HL-60 (cell line): ENCODE data around the gene MAP3K20.

Source experiments
- DNase-seq, 2 experiments: peaks; one replicate each; pipeline ENCODE4 v3.0.0-alpha.2; 2010 to 2020; ENCODE audit warnings: low read depth in 1 of 2, low spot score in 1 of 2
- H3K27ac ChIP-seq: fragments of 250-450 bp; sonication (Bioruptor Pico); replicated peaks from 2 replicates; pipeline ENCODE4 v1.5.1; 2020; ENCODE audit warnings: mild to moderate bottlenecking, moderate library complexity
- H3K27me3 ChIP-seq: fragments of 250-450 bp; sonication (Bioruptor Pico); 2 replicates; pipeline ENCODE4 v1.5.1; 2021; ENCODE audit warnings: mild to moderate bottlenecking, moderate library complexity; ENCODE audit not compliant: insufficient read depth, poor library complexity, severe bottlenecking
- H3K4me3 ChIP-seq: replicated peaks from 2 replicates; pipeline ENCODE4 v1.5.1; 2011; ENCODE audit warnings: mild to moderate bottlenecking, control low read depth, low read length; ENCODE audit not compliant: insufficient read depth
- GABPA ChIP-seq: IDR thresholded peaks from 2 replicates; pipeline ENCODE4 v1.6.1; 2012; ENCODE audit warnings: low read depth
- POLR2AphosphoS5 ChIP-seq: IDR thresholded peaks from 2 replicates; pipeline ENCODE4 v1.6.1; 2012; ENCODE audit warnings: low read depth
- SPI1 ChIP-seq: IDR thresholded peaks from 2 replicates; pipeline ENCODE4 v1.6.1; 2012; ENCODE audit warnings: low read depth, mild to moderate bottlenecking, borderline replicate concordance
- TF ChIP-seq, protein P1 (sequence below): IDR thresholded peaks from one replicate; pipeline ENCODE4 v1.5.1; 2011; ENCODE audit warnings: low read length, control low read depth, inconsistent platforms; ENCODE audit not compliant: insufficient read depth
- TF ChIP-seq, protein P2 (sequence below): IDR thresholded peaks from 2 replicates; pipeline ENCODE4 v1.6.1; 2012; ENCODE audit warnings: low read depth; ENCODE audit not compliant: insufficient replicate concordance

The MAP3K20 gene

GRCh38 chr2:173141666-173142065 lies 66.0 kb downstream of the MAP3K20 start:
- no peak overlapping the region for H3K4me3 ChIP-seq
- TF ChIP-seq, protein P1, sequence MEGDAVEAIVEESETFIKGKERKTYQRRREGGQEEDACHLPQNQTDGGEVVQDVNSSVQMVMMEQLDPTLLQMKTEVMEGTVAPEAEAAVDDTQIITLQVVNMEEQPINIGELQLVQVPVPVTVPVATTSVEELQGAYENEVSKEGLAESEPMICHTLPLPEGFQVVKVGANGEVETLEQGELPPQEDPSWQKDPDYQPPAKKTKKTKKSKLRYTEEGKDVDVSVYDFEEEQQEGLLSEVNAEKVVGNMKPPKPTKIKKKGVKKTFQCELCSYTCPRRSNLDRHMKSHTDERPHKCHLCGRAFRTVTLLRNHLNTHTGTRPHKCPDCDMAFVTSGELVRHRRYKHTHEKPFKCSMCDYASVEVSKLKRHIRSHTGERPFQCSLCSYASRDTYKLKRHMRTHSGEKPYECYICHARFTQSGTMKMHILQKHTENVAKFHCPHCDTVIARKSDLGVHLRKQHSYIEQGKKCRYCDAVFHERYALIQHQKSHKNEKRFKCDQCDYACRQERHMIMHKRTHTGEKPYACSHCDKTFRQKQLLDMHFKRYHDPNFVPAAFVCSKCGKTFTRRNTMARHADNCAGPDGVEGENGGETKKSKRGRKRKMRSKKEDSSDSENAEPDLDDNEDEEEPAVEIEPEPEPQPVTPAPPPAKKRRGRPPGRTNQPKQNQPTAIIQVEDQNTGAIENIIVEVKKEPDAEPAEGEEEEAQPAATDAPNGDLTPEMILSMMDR = no peak
- H3K27ac ChIP-seq = no peak overlapping the region
- no peaks in the 10 kb centered on the region for H3K27me3 ChIP-seq
- no peak for DNase-seq

GRCh38 chr2:173145454-173145853 lies 69.8 kb downstream of the MAP3K20 start:
- H3K27me3 ChIP-seq = no peaks in the 10 kb centered on the region
- no peak overlapping the region for H3K27ac ChIP-seq
- TF ChIP-seq, protein P2, sequence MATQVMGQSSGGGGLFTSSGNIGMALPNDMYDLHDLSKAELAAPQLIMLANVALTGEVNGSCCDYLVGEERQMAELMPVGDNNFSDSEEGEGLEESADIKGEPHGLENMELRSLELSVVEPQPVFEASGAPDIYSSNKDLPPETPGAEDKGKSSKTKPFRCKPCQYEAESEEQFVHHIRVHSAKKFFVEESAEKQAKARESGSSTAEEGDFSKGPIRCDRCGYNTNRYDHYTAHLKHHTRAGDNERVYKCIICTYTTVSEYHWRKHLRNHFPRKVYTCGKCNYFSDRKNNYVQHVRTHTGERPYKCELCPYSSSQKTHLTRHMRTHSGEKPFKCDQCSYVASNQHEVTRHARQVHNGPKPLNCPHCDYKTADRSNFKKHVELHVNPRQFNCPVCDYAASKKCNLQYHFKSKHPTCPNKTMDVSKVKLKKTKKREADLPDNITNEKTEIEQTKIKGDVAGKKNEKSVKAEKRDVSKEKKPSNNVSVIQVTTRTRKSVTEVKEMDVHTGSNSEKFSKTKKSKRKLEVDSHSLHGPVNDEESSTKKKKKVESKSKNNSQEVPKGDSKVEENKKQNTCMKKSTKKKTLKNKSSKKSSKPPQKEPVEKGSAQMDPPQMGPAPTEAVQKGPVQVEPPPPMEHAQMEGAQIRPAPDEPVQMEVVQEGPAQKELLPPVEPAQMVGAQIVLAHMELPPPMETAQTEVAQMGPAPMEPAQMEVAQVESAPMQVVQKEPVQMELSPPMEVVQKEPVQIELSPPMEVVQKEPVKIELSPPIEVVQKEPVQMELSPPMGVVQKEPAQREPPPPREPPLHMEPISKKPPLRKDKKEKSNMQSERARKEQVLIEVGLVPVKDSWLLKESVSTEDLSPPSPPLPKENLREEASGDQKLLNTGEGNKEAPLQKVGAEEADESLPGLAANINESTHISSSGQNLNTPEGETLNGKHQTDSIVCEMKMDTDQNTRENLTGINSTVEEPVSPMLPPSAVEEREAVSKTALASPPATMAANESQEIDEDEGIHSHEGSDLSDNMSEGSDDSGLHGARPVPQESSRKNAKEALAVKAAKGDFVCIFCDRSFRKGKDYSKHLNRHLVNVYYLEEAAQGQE = no peak
- TF ChIP-seq POLR2AphosphoS5 = no peak
- TF ChIP-seq SPI1 = no peak
- TF ChIP-seq, protein P1 = no peak
- TF ChIP-seq GABPA = no peak
- DNase-seq = no peak
- H3K4me3 ChIP-seq = no peak overlapping the region

- no peak for TF ChIP-seq SPI1
- TF ChIP-seq, protein P1 = no peak
- no peak for TF ChIP-seq GABPA
- TF ChIP-seq, protein P2 = no peak
- TF ChIP-seq POLR2AphosphoS5 = no peak
- Histone ChIP-seq H3K27ac (no peak overlapping the region), H3K4me3 (no peak overlapping the region), H3K27me3 (no peaks in the 10 kb centered on the region)
- DNase-seq = no peak
These were observed 70.9 kb downstream of the MAP3K20 start for GRCh38 chr2:173146590-173146989.

DNA sequence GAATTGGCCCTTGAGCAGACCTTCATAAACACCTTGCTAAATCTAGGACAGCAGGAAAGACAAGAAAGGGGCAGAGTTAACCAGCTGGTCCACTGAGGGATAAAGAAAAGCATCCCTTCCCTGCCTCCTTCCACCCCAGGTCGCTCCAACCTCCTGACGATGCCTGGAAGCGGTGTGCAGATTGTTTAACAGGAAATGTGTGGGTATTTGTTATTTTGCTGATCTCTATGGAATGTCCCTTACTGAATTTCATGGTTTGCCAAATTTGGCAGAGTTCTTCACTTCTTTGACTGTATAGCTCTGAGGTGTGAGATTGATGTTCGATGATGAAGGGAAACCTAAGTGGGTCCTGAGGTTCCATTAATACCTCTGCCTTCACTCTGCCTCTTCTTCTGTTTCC lies 72.9 kb downstream of the MAP3K20 start:
- Histone ChIP-seq H3K27me3 (no peaks in the 10 kb centered on the region), H3K27ac (no peak overlapping the region), H3K4me3 (no peak overlapping the region)
- no peak for TF ChIP-seq GABPA
- no peak for TF ChIP-seq POLR2AphosphoS5
- no peak for TF ChIP-seq SPI1
- TF ChIP-seq, protein P2 = no peak
- TF ChIP-seq, protein P1 = no peak
- no peak for DNase-seq
